ENCODE results near the gene FAM149B1.

FAM149B1 gene

DNA sequence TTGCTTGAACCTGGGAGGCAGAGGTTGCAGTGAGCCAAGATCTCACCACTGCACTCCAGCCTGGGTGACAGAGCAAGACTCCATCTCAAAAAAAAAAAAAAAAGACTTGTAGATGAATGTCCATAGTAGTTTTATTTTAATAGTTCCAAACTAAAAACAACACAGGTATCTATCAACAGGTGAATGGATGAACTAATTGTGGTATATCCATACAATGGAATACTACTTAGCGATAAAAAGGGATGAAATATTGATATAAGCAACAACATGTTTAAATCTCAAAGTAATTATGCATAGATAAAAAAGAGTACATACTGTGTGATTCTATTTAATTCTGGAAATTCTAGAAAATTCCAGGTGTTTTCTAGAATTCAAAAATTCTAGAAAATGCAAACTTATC lies 122.0 kb downstream of the FAM149B1 start:
- Histone ChIP-seq H3K27me3 (ENCODE audit: insufficient read depth, poor library complexity, severe bottlenecking) (no peaks in the 10 kb centered on the region), H3K4me3 (ENCODE audit: severe bottlenecking) (no peak overlapping the region), H3K27ac (ENCODE audit: poor library complexity, severe bottlenecking) (no peak overlapping the region), H3K36me3 (ENCODE audit: low read depth) (no peaks in the 10 kb centered on the region), H3K9me3 (ENCODE audit: severe bottlenecking) (no peaks in the 10 kb centered on the region), H3K4me1 (ENCODE audit: insufficient read depth, poor library complexity, severe bottlenecking) (no peaks in the 10 kb centered on the region)
- TF ChIP-seq, protein P1, sequence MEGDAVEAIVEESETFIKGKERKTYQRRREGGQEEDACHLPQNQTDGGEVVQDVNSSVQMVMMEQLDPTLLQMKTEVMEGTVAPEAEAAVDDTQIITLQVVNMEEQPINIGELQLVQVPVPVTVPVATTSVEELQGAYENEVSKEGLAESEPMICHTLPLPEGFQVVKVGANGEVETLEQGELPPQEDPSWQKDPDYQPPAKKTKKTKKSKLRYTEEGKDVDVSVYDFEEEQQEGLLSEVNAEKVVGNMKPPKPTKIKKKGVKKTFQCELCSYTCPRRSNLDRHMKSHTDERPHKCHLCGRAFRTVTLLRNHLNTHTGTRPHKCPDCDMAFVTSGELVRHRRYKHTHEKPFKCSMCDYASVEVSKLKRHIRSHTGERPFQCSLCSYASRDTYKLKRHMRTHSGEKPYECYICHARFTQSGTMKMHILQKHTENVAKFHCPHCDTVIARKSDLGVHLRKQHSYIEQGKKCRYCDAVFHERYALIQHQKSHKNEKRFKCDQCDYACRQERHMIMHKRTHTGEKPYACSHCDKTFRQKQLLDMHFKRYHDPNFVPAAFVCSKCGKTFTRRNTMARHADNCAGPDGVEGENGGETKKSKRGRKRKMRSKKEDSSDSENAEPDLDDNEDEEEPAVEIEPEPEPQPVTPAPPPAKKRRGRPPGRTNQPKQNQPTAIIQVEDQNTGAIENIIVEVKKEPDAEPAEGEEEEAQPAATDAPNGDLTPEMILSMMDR (IDR thresholded peaks at IDR 0.05; ENCODE audit: poor library complexity, severe bottlenecking) = no peak
- ATAC-seq (ENCODE audit: low read depth) = no peak
- DNase-seq (ENCODE audit: low spot score) = no peak

GRCh38 chr10:73293461-73293860 lies 125.5 kb downstream of the FAM149B1 start:
- Histone ChIP-seq H3K9me3 (ENCODE audit: severe bottlenecking) (no peaks in the 10 kb centered on the region), H3K27me3 (ENCODE audit: insufficient read depth, poor library complexity, severe bottlenecking) (peaks cover 8% of the 10 kb centered on the region), H3K36me3 (ENCODE audit: low read depth) (no peaks in the 10 kb centered on the region), H3K27ac (ENCODE audit: poor library complexity, severe bottlenecking) (no peak overlapping the region), H3K4me3 (ENCODE audit: severe bottlenecking) (no peak overlapping the region), H3K4me1 (ENCODE audit: insufficient read depth, poor library complexity, severe bottlenecking) (no peaks in the 10 kb centered on the region)
- TF ChIP-seq, protein P1 (IDR thresholded peaks at IDR 0.05; ENCODE audit: poor library complexity, severe bottlenecking) = no peak
- no peak for ATAC-seq (ENCODE audit: low read depth)
- no peak for DNase-seq (ENCODE audit: low spot score)

All from RWPE2 (cell line).